H1 (cell line): Measurements from ENCODE around the gene SCO1.

Experiments used
- CTCF ChIP-seq, 3 experiments: IDR thresholded peaks; 1 replicate in 2 of 3; 2 replicates in 1 of 3; pipeline versions ENCODE4 v1.5.1 to v1.6.1; 2011; ENCODE audit warnings: low read length in 3 of 3, mild to moderate bottlenecking in 3 of 3, inconsistent platforms in 2 of 3, low read depth in 1 of 3, moderate library complexity in 1 of 3; ENCODE audit not compliant: insufficient read depth in 1 of 3; ENCODE audit errors: control extremely low read depth in 1 of 3
- GTF2F1 ChIP-seq: IDR thresholded peaks from 2 replicates; pipeline ENCODE4 v1.6.1; 2012; ENCODE audit warnings: low read depth, low read length, improper control_type of control experiment, borderline replicate concordance

DNA sequence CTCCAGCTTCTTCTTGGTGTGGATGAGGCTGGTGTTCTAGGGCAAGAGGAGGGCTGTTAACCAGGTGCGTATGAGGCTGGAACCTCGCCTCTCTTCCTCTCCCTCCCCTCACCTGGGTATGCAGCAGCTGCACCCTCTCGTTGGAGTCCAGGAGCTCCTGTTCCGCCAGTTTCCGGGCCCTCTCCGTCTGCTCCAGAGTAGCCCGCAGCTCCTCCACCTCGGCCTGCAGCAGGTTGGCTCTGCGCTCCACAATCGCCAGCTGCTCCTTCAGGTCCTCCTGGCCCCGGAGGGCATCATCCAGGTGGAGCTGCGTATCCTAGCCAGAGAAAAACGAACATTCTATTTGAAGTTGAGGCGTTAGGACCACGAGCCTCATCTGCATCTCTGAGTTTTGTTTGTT is 65.6 kb downstream of the SCO1 start:
- TF ChIP-seq CTCF (IDR thresholded peaks at IDR 0.05; ENCODE audit: control extremely low read depth in 1 of 3, insufficient read depth in 1 of 3, low read depth in 1 of 3, low read length in 3 of 3) (no peak), GTF2F1 (no peak)
